ENCODE results near the gene CACNA2D3. TPM values are rescaled to one million over a fixed set of nuclear protein-coding genes. Genes with fewer than 3 reads are reported as not detected.

Gene CACNA2D3
- total RNA-seq, 1 donor from 2014 or later: not detected

GRCh38 chr3:54892168-54892567, 769.8 kb downstream of the CACNA2D3 start:
- H3K9me3 Mint-ChIP-seq: no peaks in the 10 kb centered on the region
- H3K27ac Mint-ChIP-seq: no peak overlapping the region
- intact Hi-C loops (cut with micrococcal nuclease): no loop called here
- no peaks in the 10 kb centered on the region for H3K27me3 Mint-ChIP-seq (ENCODE audit: insufficient read depth)
- H3K4me3 Mint-ChIP-seq: no peak overlapping the region
- H3K36me3 Mint-ChIP-seq (ENCODE audit: low read depth): no peaks in the 10 kb centered on the region
- no peak for DNase-seq (ENCODE audit: low spot score)
- no peaks in the 10 kb centered on the region for H3K4me1 Mint-ChIP-seq (ENCODE audit: low read depth)

DNA sequence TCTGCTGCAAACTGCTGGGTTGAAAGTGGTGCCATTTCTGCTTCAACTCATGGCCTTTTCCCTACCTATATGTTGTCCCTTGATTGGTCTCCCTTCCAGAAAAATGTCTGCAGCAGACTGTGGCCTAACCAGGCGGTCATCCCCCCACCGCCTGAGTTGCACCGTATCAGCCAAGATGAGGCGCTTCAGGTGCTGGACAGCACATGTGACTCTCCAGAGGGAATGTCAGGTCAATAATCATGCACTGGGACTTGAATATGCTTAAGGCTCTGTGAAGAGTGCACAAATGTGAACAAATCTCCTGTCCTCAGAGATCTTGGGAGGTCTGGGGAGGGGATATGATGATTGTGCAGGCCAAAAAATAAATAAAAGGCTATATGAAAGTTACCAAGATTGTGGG, 773.3 kb downstream of the CACNA2D3 start:
- Mint-ChIP-seq H3K9me3 (no peaks in the 10 kb centered on the region), H3K27ac (no peak overlapping the region), H3K4me3 (no peak overlapping the region), H3K4me1 (ENCODE audit: low read depth) (no peaks in the 10 kb centered on the region), H3K36me3 (ENCODE audit: low read depth) (no peaks in the 10 kb centered on the region), H3K27me3 (ENCODE audit: insufficient read depth) (no peaks in the 10 kb centered on the region)
- DNase-seq (ENCODE audit: low spot score): no peak
- intact Hi-C loops (cut with micrococcal nuclease): no loop called here

DNA sequence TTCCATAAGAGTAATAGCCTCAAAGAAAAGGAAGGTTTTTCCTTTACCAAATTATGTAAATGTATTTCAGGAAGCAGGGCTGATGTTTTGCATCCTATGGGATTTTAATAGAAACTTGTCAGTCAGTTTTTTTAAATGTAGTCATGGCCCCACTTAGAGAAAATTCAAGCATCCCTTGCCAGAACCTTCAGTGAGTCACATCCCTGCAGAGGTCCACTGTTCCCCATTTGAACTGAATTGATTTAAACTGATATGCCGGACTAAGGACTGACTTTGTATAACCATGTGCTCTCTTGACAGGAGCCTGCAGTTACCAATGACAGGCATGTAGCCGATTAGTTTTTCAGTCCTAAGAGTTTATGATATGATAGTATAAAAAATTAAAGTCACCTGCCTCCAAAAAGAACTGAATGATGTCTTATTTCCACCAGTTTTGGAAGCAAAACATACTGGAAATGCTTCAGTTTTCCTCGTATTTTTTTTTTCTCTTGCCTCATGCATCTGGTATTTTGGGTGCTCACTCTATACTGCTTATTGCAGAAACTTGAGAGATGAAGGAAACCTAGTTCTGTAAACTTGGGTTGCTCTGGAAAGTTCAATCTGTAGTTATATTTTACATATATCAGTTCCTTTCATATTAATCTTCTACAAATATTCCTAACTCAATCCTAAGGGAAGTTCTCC, 774.8 kb downstream of the CACNA2D3 start:
- H3K4me1 Mint-ChIP-seq (ENCODE audit: low read depth): no peaks in the 10 kb centered on the region
- H3K9me3 Mint-ChIP-seq: no peaks in the 10 kb centered on the region
- DNase-seq (ENCODE audit: low spot score): no peak
- no peaks in the 10 kb centered on the region for H3K27me3 Mint-ChIP-seq (ENCODE audit: insufficient read depth)
- no peak overlapping the region for H3K27ac Mint-ChIP-seq
- no peak overlapping the region for H3K4me3 Mint-ChIP-seq
- no peaks in the 10 kb centered on the region for H3K36me3 Mint-ChIP-seq (ENCODE audit: low read depth)
- intact Hi-C loops (cut with micrococcal nuclease): no loop called here

GRCh38 chr3:54899273-54899672, 776.9 kb downstream of the CACNA2D3 start:
- H3K4me3 Mint-ChIP-seq: no peak overlapping the region
- H3K4me1 Mint-ChIP-seq (ENCODE audit: low read depth): no peaks in the 10 kb centered on the region
- intact Hi-C loops (cut with micrococcal nuclease): no loop called here
- H3K36me3 Mint-ChIP-seq (ENCODE audit: low read depth): no peaks in the 10 kb centered on the region
- H3K27me3 Mint-ChIP-seq (ENCODE audit: insufficient read depth): no peaks in the 10 kb centered on the region
- DNase-seq (ENCODE audit: low spot score): no peak
- no peak overlapping the region for H3K27ac Mint-ChIP-seq
- no peaks in the 10 kb centered on the region for H3K9me3 Mint-ChIP-seq

DNA sequence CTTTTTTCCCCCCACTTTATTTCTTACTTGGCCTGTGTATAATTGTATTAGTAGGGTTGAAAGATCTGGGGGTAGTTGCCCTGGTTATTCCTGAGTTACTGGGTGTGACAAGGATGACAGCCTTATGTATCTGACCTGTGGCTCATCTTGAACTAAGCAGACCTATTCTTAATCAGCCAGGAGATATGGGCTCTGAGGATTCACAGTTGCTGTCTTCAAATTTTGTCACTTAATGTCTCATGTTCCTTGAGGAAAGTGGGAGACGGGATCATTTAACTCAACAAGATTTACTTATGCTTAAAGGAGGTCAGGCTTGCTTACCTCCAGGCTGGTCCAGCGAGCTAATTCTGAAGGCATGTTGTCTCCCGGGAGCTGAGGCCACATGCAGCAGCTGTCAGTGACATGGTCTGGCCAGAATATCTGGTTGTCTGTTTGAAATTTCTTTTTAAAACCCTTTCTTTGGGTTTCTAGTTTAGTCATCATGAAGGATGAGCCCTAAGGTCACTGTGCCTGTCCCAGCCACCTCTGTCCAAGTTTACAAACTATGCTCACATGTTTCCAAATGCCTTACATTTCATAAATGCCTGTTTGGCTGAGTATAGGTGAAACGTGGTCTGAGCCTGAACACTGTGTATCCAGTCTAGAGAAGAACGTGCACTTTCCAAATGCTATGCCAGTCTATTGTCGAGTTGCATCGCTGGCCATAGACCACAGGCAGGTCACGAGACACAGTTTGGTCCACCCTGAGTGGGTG, 778.7 kb downstream of the CACNA2D3 start:
- Mint-ChIP-seq H3K9me3 (no peaks in the 10 kb centered on the region), H3K36me3 (ENCODE audit: low read depth) (no peaks in the 10 kb centered on the region), H3K27me3 (ENCODE audit: insufficient read depth) (no peaks in the 10 kb centered on the region), H3K4me3 (no peak overlapping the region), H3K4me1 (ENCODE audit: low read depth) (no peaks in the 10 kb centered on the region), H3K27ac (no peak overlapping the region)
- intact Hi-C loops (cut with micrococcal nuclease): no loop called here
- DNase-seq (ENCODE audit: low spot score): no peak

DNA sequence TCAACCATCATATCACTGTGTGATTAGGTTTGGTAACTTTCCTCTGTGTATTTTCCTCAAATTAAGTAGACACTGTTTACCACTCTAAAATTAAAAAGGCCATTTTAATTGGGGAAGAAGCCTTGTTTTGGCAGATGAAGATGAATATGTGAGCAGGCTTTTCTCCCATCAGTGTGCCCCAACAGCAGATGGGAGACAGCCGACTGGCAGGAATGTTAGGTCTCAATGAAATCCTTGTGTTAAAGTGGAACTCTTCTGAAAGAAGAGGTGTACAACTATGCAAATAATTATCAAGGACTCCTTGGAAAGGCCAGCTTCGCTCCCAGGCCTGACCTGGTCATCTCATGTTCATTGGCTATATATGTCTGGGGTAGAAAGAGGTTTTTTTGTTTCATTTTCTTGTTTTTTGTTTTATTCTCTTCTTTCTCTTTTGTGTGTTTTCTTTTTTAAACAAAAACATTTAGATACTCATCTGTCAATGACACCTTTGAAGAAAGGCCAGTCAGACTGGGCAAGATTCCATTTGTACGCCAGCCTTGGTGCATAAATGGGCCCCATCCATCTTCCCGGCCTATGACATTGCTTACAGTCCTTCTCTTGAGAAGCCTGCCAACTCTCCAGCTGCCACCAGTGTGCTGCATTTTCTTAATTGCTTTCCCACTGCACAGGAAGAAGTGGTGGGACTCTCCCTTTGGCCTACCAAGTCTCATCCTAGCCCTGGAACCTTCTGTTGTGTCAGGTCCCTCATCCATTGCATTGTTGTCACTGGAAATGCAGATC, 779.7 kb downstream of the CACNA2D3 start:
- H3K36me3 Mint-ChIP-seq (ENCODE audit: low read depth): no peaks in the 10 kb centered on the region
- no peak for DNase-seq (ENCODE audit: low spot score)
- H3K4me3 Mint-ChIP-seq: no peak overlapping the region
- H3K4me1 Mint-ChIP-seq (ENCODE audit: low read depth): no peaks in the 10 kb centered on the region
- no peaks in the 10 kb centered on the region for H3K9me3 Mint-ChIP-seq
- no peak overlapping the region for H3K27ac Mint-ChIP-seq
- H3K27me3 Mint-ChIP-seq (ENCODE audit: insufficient read depth): no peaks in the 10 kb centered on the region
- intact Hi-C loops (cut with micrococcal nuclease): no loop called here

GRCh38 chr3:54905261-54905888, 783.0 kb downstream of the CACNA2D3 start:
- Mint-ChIP-seq H3K27me3 (ENCODE audit: insufficient read depth) (no peaks in the 10 kb centered on the region), H3K4me3 (no peak overlapping the region), H3K27ac (no peak overlapping the region), H3K9me3 (no peaks in the 10 kb centered on the region), H3K4me1 (ENCODE audit: low read depth) (no peaks in the 10 kb centered on the region), H3K36me3 (ENCODE audit: low read depth) (no peaks in the 10 kb centered on the region)
- intact Hi-C loops (cut with micrococcal nuclease): no loop called here
- DNase-seq (ENCODE audit: low spot score): no peak

DNA sequence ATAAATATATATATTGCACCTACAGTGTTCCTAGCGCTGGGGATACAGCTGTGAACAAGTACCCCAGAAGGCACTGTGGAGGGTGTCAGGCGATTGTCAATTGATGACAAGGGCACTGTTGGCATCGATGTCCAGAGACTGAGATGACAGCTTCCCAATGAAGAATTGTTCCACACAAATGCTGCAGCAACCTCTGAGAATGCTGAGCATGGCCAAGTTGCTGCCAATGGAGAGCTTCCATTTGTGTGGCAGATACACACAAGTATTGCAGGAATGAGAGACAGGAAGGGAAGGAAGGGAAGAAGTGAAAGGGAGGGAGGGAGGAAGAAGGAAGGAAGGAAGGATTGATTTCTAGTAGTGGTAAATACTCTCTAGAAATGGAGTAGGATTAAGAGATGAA, 783.6 kb downstream of the CACNA2D3 start:
- no peaks in the 10 kb centered on the region for H3K9me3 Mint-ChIP-seq
- no peaks in the 10 kb centered on the region for H3K36me3 Mint-ChIP-seq (ENCODE audit: low read depth)
- intact Hi-C loops (cut with micrococcal nuclease): no loop called here
- no peak for DNase-seq (ENCODE audit: low spot score)
- no peak overlapping the region for H3K4me3 Mint-ChIP-seq
- no peak overlapping the region for H3K27ac Mint-ChIP-seq
- H3K27me3 Mint-ChIP-seq (ENCODE audit: insufficient read depth): no peaks in the 10 kb centered on the region
- H3K4me1 Mint-ChIP-seq (ENCODE audit: low read depth): no peaks in the 10 kb centered on the region

DNA sequence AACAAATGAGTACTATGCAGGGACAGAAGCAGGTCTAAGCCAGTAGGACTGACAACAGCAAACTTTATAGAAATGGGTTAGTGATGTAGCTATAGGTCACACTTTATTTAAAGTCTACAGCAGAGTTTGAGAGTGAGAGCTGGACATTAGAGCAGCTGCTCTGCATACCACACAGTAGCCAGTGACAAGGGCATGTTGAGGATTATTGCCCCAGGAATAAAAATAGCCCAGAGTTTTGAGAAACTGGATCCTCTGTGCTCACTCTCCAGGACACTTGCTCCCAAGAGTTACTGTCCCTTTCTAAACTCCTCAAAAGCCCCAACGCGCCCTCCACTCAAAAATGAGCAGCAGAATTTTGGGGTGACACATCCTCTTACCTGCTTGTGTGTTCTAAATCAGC, 784.4 kb downstream of the CACNA2D3 start:
- H3K36me3 Mint-ChIP-seq (ENCODE audit: low read depth): no peaks in the 10 kb centered on the region
- DNase-seq (ENCODE audit: low spot score): no peak
- H3K9me3 Mint-ChIP-seq: no peaks in the 10 kb centered on the region
- no peaks in the 10 kb centered on the region for H3K4me1 Mint-ChIP-seq (ENCODE audit: low read depth)
- H3K27ac Mint-ChIP-seq: no peak overlapping the region
- no peak overlapping the region for H3K4me3 Mint-ChIP-seq
- no peaks in the 10 kb centered on the region for H3K27me3 Mint-ChIP-seq (ENCODE audit: insufficient read depth)
- intact Hi-C loops (cut with micrococcal nuclease): no loop called here

DNA sequence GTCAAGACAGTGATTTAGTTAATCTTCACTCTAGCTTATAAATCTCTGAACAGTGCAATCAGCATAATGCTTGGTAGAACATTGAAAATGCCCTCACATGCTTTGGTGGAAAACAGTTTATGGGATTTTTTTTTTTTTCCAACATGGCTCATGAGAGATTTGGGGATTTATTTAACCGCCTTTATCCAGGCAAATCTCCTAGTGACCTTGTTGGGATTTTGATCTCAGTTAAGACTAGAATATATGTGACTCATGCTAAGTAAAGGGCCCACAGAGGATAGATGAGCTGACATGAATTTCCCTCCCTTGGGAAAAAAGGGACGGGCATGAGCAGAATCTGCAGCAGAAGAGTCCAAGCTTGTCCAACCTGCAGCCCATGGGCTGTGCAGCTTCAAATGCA, 786.8 kb downstream of the CACNA2D3 start:
- no peak overlapping the region for H3K27ac Mint-ChIP-seq
- no peaks in the 10 kb centered on the region for H3K36me3 Mint-ChIP-seq (ENCODE audit: low read depth)
- DNase-seq (ENCODE audit: low spot score): no peak
- H3K4me3 Mint-ChIP-seq: no peak overlapping the region
- H3K4me1 Mint-ChIP-seq (ENCODE audit: low read depth): no peaks in the 10 kb centered on the region
- intact Hi-C loops (cut with micrococcal nuclease): no loop called here
- H3K27me3 Mint-ChIP-seq (ENCODE audit: insufficient read depth): no peaks in the 10 kb centered on the region
- peaks cover 4% of the 10 kb centered on the region for H3K9me3 Mint-ChIP-seq

DNA sequence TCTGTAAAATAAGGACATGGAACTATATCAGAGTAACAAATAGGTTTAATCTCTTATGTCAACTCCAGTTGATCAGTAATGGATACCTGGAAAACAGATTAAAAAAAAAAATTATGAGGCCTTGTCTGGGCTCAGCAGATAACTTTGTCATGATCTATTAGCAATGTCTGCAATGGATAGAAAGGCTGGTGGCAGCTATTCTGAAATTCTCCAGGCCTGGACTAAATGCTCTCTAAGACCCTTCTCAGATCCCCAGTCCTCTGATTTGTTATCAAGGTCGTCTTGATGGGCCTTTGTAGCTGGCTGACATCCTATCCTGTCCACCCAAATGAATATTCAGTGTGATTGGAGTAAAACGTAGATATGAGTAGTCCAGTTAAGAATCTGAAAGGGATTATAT, 791.8 kb downstream of the CACNA2D3 start:
- intact Hi-C loops (cut with micrococcal nuclease): no loop called here
- H3K27me3 Mint-ChIP-seq (ENCODE audit: insufficient read depth): no peaks in the 10 kb centered on the region
- no peaks in the 10 kb centered on the region for H3K4me1 Mint-ChIP-seq (ENCODE audit: low read depth)
- H3K27ac Mint-ChIP-seq: no peak overlapping the region
- no peak overlapping the region for H3K4me3 Mint-ChIP-seq
- H3K9me3 Mint-ChIP-seq: peaks cover 4% of the 10 kb centered on the region
- DNase-seq (ENCODE audit: low spot score): no peak
- H3K36me3 Mint-ChIP-seq (ENCODE audit: low read depth): no peaks in the 10 kb centered on the region

GRCh38 chr3:54915181-54915580, 792.8 kb downstream of the CACNA2D3 start:
- H3K36me3 Mint-ChIP-seq (ENCODE audit: low read depth): no peaks in the 10 kb centered on the region
- H3K27ac Mint-ChIP-seq: no peak overlapping the region
- peaks cover 4% of the 10 kb centered on the region for H3K9me3 Mint-ChIP-seq
- H3K4me3 Mint-ChIP-seq: no peak overlapping the region
- no peaks in the 10 kb centered on the region for H3K27me3 Mint-ChIP-seq (ENCODE audit: insufficient read depth)
- no peaks in the 10 kb centered on the region for H3K4me1 Mint-ChIP-seq (ENCODE audit: low read depth)
- no peak for DNase-seq (ENCODE audit: low spot score)
- intact Hi-C loops (cut with micrococcal nuclease): no loop called here

GRCh38 chr3:54915976-54916375, 793.6 kb downstream of the CACNA2D3 start:
- H3K9me3 Mint-ChIP-seq: peaks cover 4% of the 10 kb centered on the region
- intact Hi-C loops (cut with micrococcal nuclease): no loop called here
- H3K27ac Mint-ChIP-seq: no peak overlapping the region
- no peaks in the 10 kb centered on the region for H3K27me3 Mint-ChIP-seq (ENCODE audit: insufficient read depth)
- H3K4me3 Mint-ChIP-seq: no peak overlapping the region
- no peaks in the 10 kb centered on the region for H3K36me3 Mint-ChIP-seq (ENCODE audit: low read depth)
- H3K4me1 Mint-ChIP-seq (ENCODE audit: low read depth): no peaks in the 10 kb centered on the region
- DNase-seq (ENCODE audit: low spot score): no peak
